Neural cell (in vitro differentiated cells): Measurements from ENCODE around the gene TAAR9. TPM values are rescaled to one million over a fixed set of nuclear protein-coding genes. Genes with fewer than 3 reads are reported as not detected.
"Not testable (repeated sequence)": the region's sequence is repeated elsewhere in the genome, so short reads cannot be mapped to it uniquely, and the experiment has no call there.

ENCODE experiments used
- H2AFZ ChIP-seq: fragments of 200-600, 300-800 bp; sonication (generic), shearing (Covaris generic); 2 replicates; pipeline ENCODE4 v1.6.0; 2014; ENCODE audit warnings: low read depth, mild to moderate bottlenecking, antibody characterized with exemption, low read length, moderate library complexity
- H3F3A ChIP-seq: fragments of 200-600 bp; shearing (Covaris generic); 2 replicates; pipeline ENCODE4 v1.6.1; 2016; ENCODE audit warnings: mild to moderate bottlenecking, moderate library complexity, mixed read lengths, antibody characterized with exemption, low read length; ENCODE audit not compliant: insufficient read depth, poor library complexity, severe bottlenecking
- H3K27ac ChIP-seq: fragments of 200-600, 300-800 bp; sonication (generic), shearing (Covaris generic); 2 replicates; pipeline ENCODE4 v1.5.1; 2014; ENCODE audit warnings: mild to moderate bottlenecking, low read length, moderate library complexity
- H3K27me3 ChIP-seq: fragments of 300-800, 200-600 bp; sonication (generic), shearing (Covaris generic); 2 replicates; pipeline ENCODE4 v1.6.0; 2014; ENCODE audit warnings: mild to moderate bottlenecking, low read depth, low read length, moderate library complexity; ENCODE audit not compliant: insufficient read depth
- H3K36me3 ChIP-seq: fragments of 300-800, 200-600 bp; sonication (generic), shearing (Covaris generic); 2 replicates; pipeline ENCODE4 v1.5.1; 2014; ENCODE audit warnings: mild to moderate bottlenecking, antibody characterized with exemption, low read length, moderate library complexity; ENCODE audit not compliant: insufficient read depth
- H3K4me2 ChIP-seq: fragments of 300-800, 200-600 bp; sonication (generic), shearing (Covaris generic); 2 replicates; pipeline ENCODE4 v1.6.0; 2014; ENCODE audit warnings: mild to moderate bottlenecking, low read length
- H3K4me3 ChIP-seq: fragments of 300-800, 200-600 bp; sonication (generic), shearing (Covaris generic); 2 replicates; pipeline ENCODE4 v1.5.1; 2014; ENCODE audit warnings: mild to moderate bottlenecking, low read length, moderate library complexity
- H3K79me2 ChIP-seq: fragments of 200-600 bp; shearing (Covaris generic); replicated peaks from 2 replicates; pipeline ENCODE4 v1.6.0; 2014; ENCODE audit warnings: mild to moderate bottlenecking, low read length, moderate library complexity; ENCODE audit not compliant: insufficient read depth
- H3K9ac ChIP-seq: fragments of 300-800, 200-600 bp; sonication (generic), shearing (Covaris generic); 2 replicates; pipeline ENCODE4 v1.6.1; 2016; ENCODE audit warnings: mild to moderate bottlenecking, low read length, mixed read lengths
- H3K9me2 ChIP-seq: fragments of 200-600 bp; shearing (Covaris generic); 2 replicates; pipeline ENCODE4 v1.6.1; 2016; ENCODE audit warnings: mild to moderate bottlenecking, low read length, mixed read lengths; ENCODE audit not compliant: insufficient read depth
- H3K9me3 ChIP-seq: fragments of 200-600, 300-800 bp; sonication (generic), shearing (Covaris generic); 2 replicates; pipeline ENCODE4 v1.6.1; 2016; ENCODE audit warnings: mild to moderate bottlenecking, mixed run types, low read length, moderate library complexity, mixed read lengths
- H4K20me1 ChIP-seq: fragments of 200-600 bp; shearing (Covaris generic); 2 replicates; pipeline ENCODE4 v1.6.1; 2016; ENCODE audit warnings: mild to moderate bottlenecking, mixed run types; ENCODE audit not compliant: insufficient read depth
- EP300 ChIP-seq: fragments of 450-650 bp; conservative IDR thresholded peaks from 2 replicates; pipeline ENCODE4 v1.6.1; 2014; ENCODE audit warnings: antibody characterized with exemption, mild to moderate bottlenecking, moderate library complexity; ENCODE audit not compliant: poor library complexity, severe bottlenecking
- EZH2 ChIP-seq: fragments of 200-600, 300-800 bp; shearing (Covaris generic), sonication (generic); IDR thresholded peaks from 2 replicates; pipeline ENCODE4 v1.6.1; 2014; ENCODE audit warnings: antibody characterized with exemption, low read length, borderline replicate concordance, mild to moderate bottlenecking; ENCODE audit not compliant: insufficient read depth, poor library complexity, severe bottlenecking
- MXI1 ChIP-seq: fragments of 450-650 bp; conservative IDR thresholded peaks from 2 replicates; pipeline ENCODE4 v1.6.1; 2014; ENCODE audit warnings: antibody characterized with exemption, mild to moderate bottlenecking; ENCODE audit not compliant: poor library complexity, severe bottlenecking
- POLR2AphosphoS5 ChIP-seq: IDR thresholded peaks from 2 replicates; pipeline ENCODE4 v1.6.1; 2012
- RAD21 ChIP-seq: fragments of 450-650 bp; conservative IDR thresholded peaks from 2 replicates; pipeline ENCODE4 v1.6.1; 2014; ENCODE audit warnings: antibody characterized with exemption, mild to moderate bottlenecking, moderate library complexity
- SMC3 ChIP-seq: fragments of 450-650 bp; conservative IDR thresholded peaks from 2 replicates; pipeline ENCODE4 v1.6.1; 2014; ENCODE audit warnings: antibody characterized with exemption, mild to moderate bottlenecking, moderate library complexity; ENCODE audit not compliant: poor library complexity
- TAF1 ChIP-seq: IDR thresholded peaks from 2 replicates; pipeline ENCODE4 v1.6.1; 2012; ENCODE audit warnings: low read depth
- polyA plus RNA-seq: library from polyadenylated mRNA; depleted of rRNA; stranded (reverse); fragments of >200 nt; gene quantifications from 2 replicates; pipeline ENCODE4 v1.2.3, GENCODE V29; 2014
- TF ChIP-seq, protein P1 (sequence below): fragments of 450-650 bp; IDR thresholded peaks from 2 replicates; pipeline ENCODE4 v1.5.1; 2014; ENCODE audit warnings: antibody characterized with exemption, mild to moderate bottlenecking, moderate library complexity; ENCODE audit not compliant: poor library complexity, severe bottlenecking
- TF ChIP-seq, protein P2 (sequence below): IDR thresholded peaks from 2 replicates; pipeline ENCODE4 v1.6.1; 2012; ENCODE audit warnings: borderline replicate concordance

The TAAR9 gene
- polyA plus RNA-seq, 1 donor from 2014 or later = not detected

DNA sequence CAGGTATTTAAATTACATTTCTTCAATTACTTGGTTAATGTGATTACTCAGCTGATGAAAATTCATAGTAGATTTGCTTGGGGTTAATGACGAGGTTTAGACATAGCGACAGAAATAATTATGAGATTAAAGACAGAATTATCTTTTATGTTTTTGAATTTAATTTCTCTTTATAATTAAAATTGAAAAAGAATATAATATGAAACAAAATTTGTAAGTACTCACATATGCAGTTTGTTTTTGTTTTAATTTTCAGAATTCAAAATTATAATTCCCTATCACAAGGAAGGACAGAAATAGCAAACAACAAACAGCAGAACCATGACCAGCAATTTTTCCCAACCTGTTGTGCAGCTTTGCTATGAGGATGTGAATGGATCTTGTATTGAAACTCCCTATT is 14.3 kb downstream of the TAAR9 start, which contains the start of gene TAAR8:
Gene TAAR8, plus strand, starts transcription at position 301 of the 400 bp plus-strand sequence. Its CDS starts 21 bp downstream, at position 322.
- H2AFZ ChIP-seq = no peak within 1 kb of the TSS
- no peaks in the 10 kb centered on the region for H3K27me3 ChIP-seq
- TF ChIP-seq, protein P1, sequence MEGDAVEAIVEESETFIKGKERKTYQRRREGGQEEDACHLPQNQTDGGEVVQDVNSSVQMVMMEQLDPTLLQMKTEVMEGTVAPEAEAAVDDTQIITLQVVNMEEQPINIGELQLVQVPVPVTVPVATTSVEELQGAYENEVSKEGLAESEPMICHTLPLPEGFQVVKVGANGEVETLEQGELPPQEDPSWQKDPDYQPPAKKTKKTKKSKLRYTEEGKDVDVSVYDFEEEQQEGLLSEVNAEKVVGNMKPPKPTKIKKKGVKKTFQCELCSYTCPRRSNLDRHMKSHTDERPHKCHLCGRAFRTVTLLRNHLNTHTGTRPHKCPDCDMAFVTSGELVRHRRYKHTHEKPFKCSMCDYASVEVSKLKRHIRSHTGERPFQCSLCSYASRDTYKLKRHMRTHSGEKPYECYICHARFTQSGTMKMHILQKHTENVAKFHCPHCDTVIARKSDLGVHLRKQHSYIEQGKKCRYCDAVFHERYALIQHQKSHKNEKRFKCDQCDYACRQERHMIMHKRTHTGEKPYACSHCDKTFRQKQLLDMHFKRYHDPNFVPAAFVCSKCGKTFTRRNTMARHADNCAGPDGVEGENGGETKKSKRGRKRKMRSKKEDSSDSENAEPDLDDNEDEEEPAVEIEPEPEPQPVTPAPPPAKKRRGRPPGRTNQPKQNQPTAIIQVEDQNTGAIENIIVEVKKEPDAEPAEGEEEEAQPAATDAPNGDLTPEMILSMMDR = no peak
- TF ChIP-seq TAF1 (no peak), MXI1 (no peak), RAD21 (no peak), SMC3 (no peak), EP300 (no peak), POLR2AphosphoS5 (no peak), EZH2 (no peak)
- TF ChIP-seq, protein P2, sequence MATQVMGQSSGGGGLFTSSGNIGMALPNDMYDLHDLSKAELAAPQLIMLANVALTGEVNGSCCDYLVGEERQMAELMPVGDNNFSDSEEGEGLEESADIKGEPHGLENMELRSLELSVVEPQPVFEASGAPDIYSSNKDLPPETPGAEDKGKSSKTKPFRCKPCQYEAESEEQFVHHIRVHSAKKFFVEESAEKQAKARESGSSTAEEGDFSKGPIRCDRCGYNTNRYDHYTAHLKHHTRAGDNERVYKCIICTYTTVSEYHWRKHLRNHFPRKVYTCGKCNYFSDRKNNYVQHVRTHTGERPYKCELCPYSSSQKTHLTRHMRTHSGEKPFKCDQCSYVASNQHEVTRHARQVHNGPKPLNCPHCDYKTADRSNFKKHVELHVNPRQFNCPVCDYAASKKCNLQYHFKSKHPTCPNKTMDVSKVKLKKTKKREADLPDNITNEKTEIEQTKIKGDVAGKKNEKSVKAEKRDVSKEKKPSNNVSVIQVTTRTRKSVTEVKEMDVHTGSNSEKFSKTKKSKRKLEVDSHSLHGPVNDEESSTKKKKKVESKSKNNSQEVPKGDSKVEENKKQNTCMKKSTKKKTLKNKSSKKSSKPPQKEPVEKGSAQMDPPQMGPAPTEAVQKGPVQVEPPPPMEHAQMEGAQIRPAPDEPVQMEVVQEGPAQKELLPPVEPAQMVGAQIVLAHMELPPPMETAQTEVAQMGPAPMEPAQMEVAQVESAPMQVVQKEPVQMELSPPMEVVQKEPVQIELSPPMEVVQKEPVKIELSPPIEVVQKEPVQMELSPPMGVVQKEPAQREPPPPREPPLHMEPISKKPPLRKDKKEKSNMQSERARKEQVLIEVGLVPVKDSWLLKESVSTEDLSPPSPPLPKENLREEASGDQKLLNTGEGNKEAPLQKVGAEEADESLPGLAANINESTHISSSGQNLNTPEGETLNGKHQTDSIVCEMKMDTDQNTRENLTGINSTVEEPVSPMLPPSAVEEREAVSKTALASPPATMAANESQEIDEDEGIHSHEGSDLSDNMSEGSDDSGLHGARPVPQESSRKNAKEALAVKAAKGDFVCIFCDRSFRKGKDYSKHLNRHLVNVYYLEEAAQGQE = no peak
- no peaks in the 10 kb centered on the region for H3K9me2 ChIP-seq
- H3K79me2 ChIP-seq = no peaks in the 10 kb centered on the region
- no peaks in the 10 kb centered on the region for H3K9me3 ChIP-seq
- H3K27ac ChIP-seq = no peak within 1 kb of the TSS
- H3K9ac ChIP-seq = no peak within 1 kb of the TSS
- H3F3A ChIP-seq = no peaks in the 10 kb centered on the region
- H3K36me3 ChIP-seq = no peaks in the 10 kb centered on the region
- H3K4me3 ChIP-seq = no peak within 1 kb of the TSS
- no peaks in the 10 kb centered on the region for H4K20me1 ChIP-seq
- no peak within 1 kb of the TSS for H3K4me2 ChIP-seq

DNA sequence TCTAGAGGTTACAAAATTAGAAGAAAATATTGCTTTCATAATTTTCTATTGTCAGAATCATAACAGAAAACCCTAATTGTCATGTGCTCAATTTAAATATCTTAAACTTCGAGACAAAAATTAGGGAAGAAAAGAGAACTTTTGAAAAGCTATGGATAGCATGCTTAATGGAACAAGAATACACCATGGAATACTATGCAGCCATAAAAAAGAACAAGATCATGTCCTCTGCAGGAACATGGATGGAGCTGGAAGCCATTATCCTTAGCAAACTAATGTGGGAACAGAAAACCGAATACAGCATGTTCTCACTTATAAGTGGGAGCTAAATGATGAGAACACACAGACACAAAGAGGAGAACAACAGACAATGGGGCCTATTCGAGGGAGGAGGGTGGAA is 22.0 kb downstream of the TAAR9 start:
- not testable (repeated sequence) for H3K9me3 ChIP-seq, H3F3A ChIP-seq, H3K4me3 ChIP-seq, H2AFZ ChIP-seq, H3K9ac ChIP-seq, H3K9me2 ChIP-seq, H3K27ac ChIP-seq, H4K20me1 ChIP-seq, H3K27me3 ChIP-seq, H3K4me2 ChIP-seq, H3K79me2 ChIP-seq, H3K36me3 ChIP-seq

DNA sequence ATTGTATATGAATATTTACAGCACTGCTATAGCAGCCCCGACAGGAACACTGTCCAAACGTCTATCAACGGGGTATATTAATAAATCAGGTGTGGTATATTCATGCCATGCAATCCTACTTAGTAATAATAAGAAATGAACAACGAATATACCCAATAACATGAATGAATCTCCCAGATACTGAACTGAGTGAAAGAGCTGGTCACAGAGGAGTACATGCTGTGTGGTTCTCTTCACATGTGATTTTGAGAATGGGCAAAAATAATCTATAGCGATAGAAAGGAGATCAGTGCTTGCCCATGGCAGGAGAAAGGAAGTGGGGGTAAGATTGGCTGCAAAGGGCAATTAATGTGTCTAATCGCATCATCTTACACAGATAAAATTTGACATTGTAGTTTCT is 28.3 kb downstream of the TAAR9 start:
- Histone ChIP-seq H3K27ac (no peak overlapping the region), H3F3A (no peaks in the 10 kb centered on the region), H3K9ac (no peak overlapping the region), H3K79me2 (no peaks in the 10 kb centered on the region), H3K27me3 (no peaks in the 10 kb centered on the region), H3K4me2 (no peak overlapping the region), H4K20me1 (no peaks in the 10 kb centered on the region), H3K4me3 (no peak overlapping the region), H3K9me3 (no peaks in the 10 kb centered on the region), H3K9me2 (no peaks in the 10 kb centered on the region), H3K36me3 (no peaks in the 10 kb centered on the region), H2AFZ (no peak overlapping the region)
- TF ChIP-seq RAD21 (no peak), MXI1 (no peak), POLR2AphosphoS5 (no peak), EP300 (no peak), TAF1 (no peak), EZH2 (no peak), SMC3 (no peak)
- TF ChIP-seq, protein P2 = no peak
- TF ChIP-seq, protein P1 = no peak
